K562 (cell line): ENCODE data around the gene CDK5RAP3. TPM values are rescaled to one million over a fixed set of nuclear protein-coding genes. Genes with fewer than 3 reads are reported as not detected.

Source experiments
- ATAC-seq: fragments of 200-7000 bp; cut with Tn5 transposase; 3 replicates; pipeline ENCODE4 v1.9.1; 2020; ENCODE audit warnings: moderate library complexity
- BruUV-seq: library from RNA; stranded (reverse); fragments of 400-500 nt; replicated peaks from 2 replicates; lab custom pipeline; 2021; lab: Mats Ljungman, UMichigan
- CTCF ChIA-PET: fragments of 300-600 bp; formaldehyde crosslinking; extraction: SDS; loops from one replicate; lab custom pipeline; 2021; ENCODE audit warnings: low intra/inter-chr PET ratio; lab: Yijun Ruan, JAX
- POLR2A ChIA-PET: fragments of 300-600, 350-650 bp; sonication (Branson Sonifier 250); formaldehyde crosslinking; extraction: SDS; loops from one replicate; lab custom pipeline; 2021; ENCODE audit warnings: antibody characterized with exemption, inconsistent platforms; lab: Yijun Ruan, JAX
- DNase-seq, 4 experiments: peaks; one replicate each; pipeline versions ENCODE4 v3.0.0 to v3.0.0-alpha.2; 2011 to 2018; ENCODE audit warnings: low spot score in 3 of 4, mixed read lengths in 3 of 4; ENCODE audit errors: extremely low read depth in 1 of 4
- FAIRE-seq: peaks from 2 replicates; lab custom pipeline; 2011; peaks lifted over from hg19 to GRCh38; lab: Jason Lieb, UNC
- H2AFZ ChIP-seq: 2 replicates; pipeline ENCODE4 v1.6.0; 2011; ENCODE audit warnings: low read depth, low read length, control low read depth, inconsistent platforms
- H3K27ac ChIP-seq: fragments of 200-600 bp; 3 replicates; pipeline ENCODE4 v1.8.0; 2011; ENCODE audit warnings: low read depth, mild to moderate bottlenecking, control low read depth, inconsistent platforms, low read length, moderate library complexity, mixed read lengths; ENCODE audit errors: extremely low read depth
- H3K27me3 ChIP-seq, 2 experiments: fragments of 300-600 bp in 1 of 2; 2 replicates in 1 of 2; 3 replicates in 1 of 2; pipeline versions ENCODE4 v1.6.0 to v1.8.0; 2011; ENCODE audit warnings: inconsistent platforms in 2 of 2, low read length in 2 of 2, mild to moderate bottlenecking in 1 of 2, mixed read lengths in 1 of 2, moderate library complexity in 1 of 2; ENCODE audit not compliant: control insufficient read depth in 2 of 2, insufficient read depth in 2 of 2
- H3K36me3 ChIP-seq: fragments of 300-600 bp; 3 replicates; pipeline ENCODE4 v1.8.0; 2011; ENCODE audit warnings: mild to moderate bottlenecking, low read length, inconsistent platforms; ENCODE audit not compliant: control insufficient read depth, insufficient read depth
- H3K4me1 ChIP-seq, 2 experiments: fragments of 200-600 bp in 1 of 2; replicated peaks in 1 of 2; 2 replicates in 1 of 2; 3 replicates in 1 of 2; pipeline versions ENCODE4 v1.5.1 to v1.8.0; 2011; ENCODE audit warnings: inconsistent platforms in 2 of 2, low read length in 2 of 2, mild to moderate bottlenecking in 1 of 2, mixed read lengths in 1 of 2, moderate library complexity in 1 of 2; ENCODE audit not compliant: control insufficient read depth in 2 of 2, insufficient read depth in 2 of 2
- H3K4me2 ChIP-seq: 2 replicates; pipeline ENCODE4 v1.6.1; 2011; ENCODE audit warnings: low read length, control low read depth, inconsistent platforms, mixed read lengths; ENCODE audit not compliant: insufficient read depth
- H3K4me3 ChIP-seq: fragments of 200-600 bp; sonication (generic), shearing (Covaris generic); 2 replicates; pipeline ENCODE4 v1.5.1; 2016; ENCODE audit warnings: control low read depth, inconsistent platforms
- H3K79me2 ChIP-seq: fragments of 200-600 bp; 3 replicates; pipeline ENCODE4 v1.8.0; 2011; ENCODE audit warnings: low read length, inconsistent platforms; ENCODE audit not compliant: control insufficient read depth, insufficient read depth
- H3K9ac ChIP-seq, 2 experiments: 2 replicates each; pipeline versions ENCODE4 v1.6.0 to v1.6.1; 2011; ENCODE audit warnings: low read depth in 2 of 2, low read length in 2 of 2, control low read depth in 1 of 2, inconsistent platforms in 1 of 2, mild to moderate bottlenecking in 1 of 2, mixed read lengths in 1 of 2; ENCODE audit not compliant: insufficient read depth in 1 of 2
- H3K9me1 ChIP-seq: one replicate; pipeline ENCODE4 v1.6.0; 2011; ENCODE audit warnings: inconsistent platforms, mild to moderate bottlenecking, low read length, moderate library complexity; ENCODE audit not compliant: control insufficient read depth, insufficient read depth
- H3K9me3 ChIP-seq: replicated peaks from 2 replicates; pipeline ENCODE4 v1.5.1; 2011; ENCODE audit warnings: low read depth, low read length, inconsistent platforms; ENCODE audit not compliant: control insufficient read depth, insufficient read depth
- H4K20me1 ChIP-seq: replicated peaks from 2 replicates; pipeline ENCODE4 v1.6.1; 2011; ENCODE audit warnings: low read length, inconsistent platforms, mixed read lengths; ENCODE audit not compliant: control insufficient read depth, insufficient read depth
- CHD1 ChIP-seq: fragments of 200-600 bp; sonication (generic); IDR thresholded peaks from one replicate; pipeline ENCODE4 v1.6.1; 2012; ENCODE audit warnings: mild to moderate bottlenecking, moderate library complexity, low read length, inconsistent platforms
- PPARD ChIP-seq: fragments of 250-450 bp; sonication (Bioruptor Pico); IDR thresholded peaks from 2 replicates; pipeline ENCODE4 v1.8.0; 2022; ENCODE audit warnings: inconsistent platforms, mild to moderate bottlenecking, moderate library complexity
- SIX5 ChIP-seq, 2 experiments: IDR thresholded peaks; 2 replicates each; pipeline ENCODE4 v1.6.1; 2011; ENCODE audit warnings: low read length in 2 of 2, borderline replicate concordance in 1 of 2, low read depth in 1 of 2, mild to moderate bottlenecking in 1 of 2, moderate library complexity in 1 of 2; ENCODE audit not compliant: insufficient read depth in 1 of 2
- ZNF239 ChIP-seq: fragments of 250-450 bp; sonication (Bioruptor Pico); IDR thresholded peaks from 2 replicates; pipeline ENCODE4 v1.4.0; 2020; ENCODE audit warnings: mild to moderate bottlenecking
- WGBS: fragments of 100-300 bp; shearing (Covaris generic); methylation state at CpG from one replicate; pipeline ENCODE4 v1.1.6; 2016; ENCODE audit warnings: low coverage, mixed read lengths; ENCODE audit not compliant: insufficient coverage; ENCODE audit errors: missing lambda C conversion rate; 5-methylcytosine and 5-hydroxymethylcytosine counted together
- in situ Hi-C: fragments of 300-500 bp; cut with MboI; formaldehyde crosslinking; loops from 4 replicates; pipeline ENCODE4 v1.15.0; 2018; ENCODE audit warnings: inconsistent platforms, mixed read lengths
- intact Hi-C: fragments of 100-400 bp; cut with micrococcal nuclease; formaldehyde crosslinking; loops from 2 replicates; pipeline ENCODE4 v1.14.2; 2022
- polyA plus RNA-seq, 8 experiments: library from polyadenylated mRNA; depleted of rRNA in 4 of 8; stranded (reverse) in 5 of 8; unstranded in 3 of 8; fragments of >200 nt; fragmentation: Nextera tagmentation in 2 of 8; fragmentation: Illumina TruSeq in 1 of 8; extraction: Ambion mirVana in 2 of 8; extraction: Trizol in 1 of 8; gene quantifications; 2 replicates each; pipeline versions ENCODE4 v1.2.1 to v1.2.3, GENCODE V29; 2011 to 2014; ENCODE audit warnings: inconsistent platforms in 1 of 8, missing spikeins in 1 of 8
- total RNA-seq, 7 experiments: library from RNA; depleted of rRNA in 6 of 7; stranded (reverse); fragments of >200 nt in 6 of 7; fragmentation: Illumina TruSeq in 2 of 7; extraction: Trizol in 2 of 7; gene quantifications; 2 replicates each; pipeline versions ENCODE4 v1.2.1 to v1.2.3, GENCODE V29; 2011 to 2021; ENCODE audit warnings: low replicate concordance in 1 of 7
- TF ChIP-seq, protein P1 (sequence below): fragments of 450-650 bp; formaldehyde crosslinking; IDR thresholded peaks from 2 replicates; pipeline ENCODE4 v1.4.0; 2022; ENCODE audit warnings: missing genetic modification characterization

Gene CDK5RAP3
- total and polyA plus RNA-seq, 9 of the 15 experiments (the other 6 are each of a cell fraction or from before 2014, with no cell fraction given) = 44.2 to 202 (median 91.5) TPM

DNA sequence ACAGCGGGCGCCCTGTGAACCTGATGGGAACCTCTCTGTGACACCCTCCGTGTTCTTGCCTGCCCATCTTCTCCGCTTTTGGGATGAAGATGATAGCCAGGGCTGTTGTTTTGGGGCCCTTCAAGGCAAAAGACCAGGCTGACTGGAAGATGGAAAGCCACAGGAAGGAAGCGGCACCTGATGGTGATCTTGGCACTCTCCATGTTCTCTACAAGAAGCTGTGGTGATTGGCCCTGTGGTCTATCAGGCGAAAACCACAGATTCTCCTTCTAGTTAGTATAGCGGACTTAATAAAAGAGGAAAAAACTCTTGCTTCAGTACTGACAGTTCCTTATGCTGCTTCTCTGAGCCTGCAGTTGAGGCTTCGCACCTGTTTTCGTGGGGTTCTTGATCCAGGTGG, 10.5 kb downstream of the CDK5RAP3 start:
- H3K4me2 ChIP-seq = peak overlapping the region; percentile 47; the same call in 1 of the 2 replicates
- 95% methylated on average over 9 of the region's 9 CpGs for WGBS
- H3K9me3 ChIP-seq = no peaks in the 10 kb centered on the region
- ATAC-seq (no peak), FAIRE-seq (no peak), DNase-seq (no peak)
- TF ChIP-seq, protein P1, sequence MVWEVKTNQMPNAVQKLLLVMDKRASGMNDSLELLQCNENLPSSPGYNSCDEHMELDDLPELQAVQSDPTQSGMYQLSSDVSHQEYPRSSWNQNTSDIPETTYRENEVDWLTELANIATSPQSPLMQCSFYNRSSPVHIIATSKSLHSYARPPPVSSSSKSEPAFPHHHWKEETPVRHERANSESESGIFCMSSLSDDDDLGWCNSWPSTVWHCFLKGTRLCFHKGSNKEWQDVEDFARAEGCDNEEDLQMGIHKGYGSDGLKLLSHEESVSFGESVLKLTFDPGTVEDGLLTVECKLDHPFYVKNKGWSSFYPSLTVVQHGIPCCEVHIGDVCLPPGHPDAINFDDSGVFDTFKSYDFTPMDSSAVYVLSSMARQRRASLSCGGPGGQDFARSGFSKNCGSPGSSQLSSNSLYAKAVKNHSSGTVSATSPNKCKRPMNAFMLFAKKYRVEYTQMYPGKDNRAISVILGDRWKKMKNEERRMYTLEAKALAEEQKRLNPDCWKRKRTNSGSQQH (CRISPR knock-in tag) = no peak
- TF ChIP-seq ZNF239 (CRISPR knock-in tag) = no peak
- TF ChIP-seq SIX5 (IDR thresholded peaks at IDR 0.05; ENCODE audit: borderline replicate concordance in 1 of 2, insufficient read depth in 1 of 2, low read depth in 1 of 2, low read length in 2 of 2) = no peak
- TF ChIP-seq CHD1 = no peak
- no peak for TF ChIP-seq PPARD (CRISPR knock-in tag)
- ChIA-PET POLR2A (interaction anchor here (0.6 to 2.9 kb wide), 8 partner anchors 13 to 605 kb away, joined by 3 to 8 read pairs (median 4); no protein-coding TSS in a partner anchor), CTCF (no interaction called here)
- H3K36me3 ChIP-seq = peaks cover 73% of the 10 kb centered on the region
- H3K4me3 ChIP-seq = no peak overlapping the region
- H4K20me1 ChIP-seq = peaks cover 12% of the 10 kb centered on the region; the same call in 1 of the 2 replicates
- peaks cover 34 to 50% of the 10 kb centered on the region in 2 experiments for H3K4me1 ChIP-seq
- BruUV-seq = no TSS peak
- H3K9ac ChIP-seq = peak overlapping the region; percentile 3 to 66; a peak in 2 of 4 replicates
- H3K27ac ChIP-seq = peak overlapping the region; percentile 33; the same call in 2 of the 3 replicates
- peaks cover 4% of the 10 kb centered on the region for H3K9me1 ChIP-seq
- intact Hi-C loops = no loop called here
- H2AFZ ChIP-seq = no peak overlapping the region
- H3K79me2 ChIP-seq = no peaks in the 10 kb centered on the region
- in situ Hi-C loops = loop anchor here (5.0 kb wide), 1 partner anchor 36 kb away; no protein-coding TSS in a partner anchor
- H3K27me3 ChIP-seq = no peaks in the 10 kb centered on the region
